Left ventricle myocardium inferior (tissue), 1 donor: ENCODE data around the gene BNIP3. TPM values are rescaled to one million over a fixed set of nuclear protein-coding genes. Genes with fewer than 3 reads are reported as not detected.

Source experiments
- DNase-seq: peaks from one replicate; pipeline ENCODE4 v3.0.0-alpha.2; 2020
- H3K27ac ChIP-seq: fragments of 200-600 bp; replicated peaks from 2 replicates; pipeline ENCODE4 v1.8.0; 2021
- H3K27me3 ChIP-seq: fragments of 200-600 bp; 2 replicates; pipeline ENCODE4 v1.8.0; 2021; ENCODE audit warnings: low read depth
- H3K36me3 ChIP-seq: fragments of 200-600 bp; 2 replicates; pipeline ENCODE4 v1.8.0; 2021
- H3K4me1 ChIP-seq: fragments of 200-600 bp; 2 replicates; pipeline ENCODE4 v1.8.0; 2021
- H3K4me3 ChIP-seq: fragments of 200-600 bp; 2 replicates; pipeline ENCODE4 v1.8.0; 2021; ENCODE audit warnings: mild to moderate bottlenecking, moderate library complexity
- H3K9me3 ChIP-seq: fragments of 200-600 bp; replicated peaks from 2 replicates; pipeline ENCODE4 v1.8.0; 2021
- intact Hi-C: fragments of 100-400 bp; cut with micrococcal nuclease; formaldehyde crosslinking; loops from one replicate; pipeline ENCODE4 v1.11.0; 2022
- total RNA-seq: library from RNA; stranded (reverse); fragmentation: NEBNext Ultra II Directional; extraction: Animal tissue kit (Norgen Biotek cat#: 25700); gene quantifications from one replicate; pipeline ENCODE4 v1.2.1, GENCODE V29; 2021
- TF ChIP-seq, protein P1 (sequence below): fragments of 200-600 bp; IDR thresholded peaks from 2 replicates; pipeline ENCODE4 v1.8.0; 2021; ENCODE audit warnings: antibody characterized with exemption, mild to moderate bottlenecking, borderline replicate concordance
- donor health status: DM: no; HTN: yes; CAD: no; lungs with severe emphysema.

Gene BNIP3
- total RNA-seq, 1 donor from 2014 or later, result 161 TPM

GRCh38 chr10:131942455-131942854, 39.3 kb downstream of the BNIP3 start:
- H3K27me3 ChIP-seq, result no peaks in the 10 kb centered on the region
- intact Hi-C loops, result no loop called here
- H3K9me3 ChIP-seq, result no peaks in the 10 kb centered on the region
- TF ChIP-seq, protein P1, sequence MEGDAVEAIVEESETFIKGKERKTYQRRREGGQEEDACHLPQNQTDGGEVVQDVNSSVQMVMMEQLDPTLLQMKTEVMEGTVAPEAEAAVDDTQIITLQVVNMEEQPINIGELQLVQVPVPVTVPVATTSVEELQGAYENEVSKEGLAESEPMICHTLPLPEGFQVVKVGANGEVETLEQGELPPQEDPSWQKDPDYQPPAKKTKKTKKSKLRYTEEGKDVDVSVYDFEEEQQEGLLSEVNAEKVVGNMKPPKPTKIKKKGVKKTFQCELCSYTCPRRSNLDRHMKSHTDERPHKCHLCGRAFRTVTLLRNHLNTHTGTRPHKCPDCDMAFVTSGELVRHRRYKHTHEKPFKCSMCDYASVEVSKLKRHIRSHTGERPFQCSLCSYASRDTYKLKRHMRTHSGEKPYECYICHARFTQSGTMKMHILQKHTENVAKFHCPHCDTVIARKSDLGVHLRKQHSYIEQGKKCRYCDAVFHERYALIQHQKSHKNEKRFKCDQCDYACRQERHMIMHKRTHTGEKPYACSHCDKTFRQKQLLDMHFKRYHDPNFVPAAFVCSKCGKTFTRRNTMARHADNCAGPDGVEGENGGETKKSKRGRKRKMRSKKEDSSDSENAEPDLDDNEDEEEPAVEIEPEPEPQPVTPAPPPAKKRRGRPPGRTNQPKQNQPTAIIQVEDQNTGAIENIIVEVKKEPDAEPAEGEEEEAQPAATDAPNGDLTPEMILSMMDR, result no peak
- H3K4me3 ChIP-seq, result no peak overlapping the region
- peaks cover 16% of the 10 kb centered on the region for H3K4me1 ChIP-seq
- H3K36me3 ChIP-seq, result peaks cover 79% of the 10 kb centered on the region
- no peak overlapping the region for H3K27ac ChIP-seq
- no peak for DNase-seq

DNA sequence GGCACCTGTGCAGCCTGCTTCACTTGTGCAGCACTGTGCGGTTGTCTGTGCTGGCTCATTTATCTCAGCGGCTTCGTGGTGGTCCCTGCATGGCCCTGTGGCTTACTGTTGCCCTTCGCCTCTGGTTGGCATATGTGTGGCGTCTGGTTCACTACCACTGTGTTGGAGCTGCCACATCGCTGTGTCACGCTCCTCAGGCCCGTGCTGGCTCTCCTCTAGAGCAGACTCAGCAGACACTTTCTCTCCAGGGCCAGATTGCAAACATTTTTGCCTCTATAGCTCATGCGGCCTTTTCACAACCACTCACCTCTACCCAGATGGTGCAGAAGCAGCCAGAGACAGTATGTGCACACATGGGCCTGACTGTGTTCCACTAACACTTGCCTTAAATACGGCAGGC, 43.0 kb downstream of the BNIP3 start:
- TF ChIP-seq, protein P1, result no peak

DNA sequence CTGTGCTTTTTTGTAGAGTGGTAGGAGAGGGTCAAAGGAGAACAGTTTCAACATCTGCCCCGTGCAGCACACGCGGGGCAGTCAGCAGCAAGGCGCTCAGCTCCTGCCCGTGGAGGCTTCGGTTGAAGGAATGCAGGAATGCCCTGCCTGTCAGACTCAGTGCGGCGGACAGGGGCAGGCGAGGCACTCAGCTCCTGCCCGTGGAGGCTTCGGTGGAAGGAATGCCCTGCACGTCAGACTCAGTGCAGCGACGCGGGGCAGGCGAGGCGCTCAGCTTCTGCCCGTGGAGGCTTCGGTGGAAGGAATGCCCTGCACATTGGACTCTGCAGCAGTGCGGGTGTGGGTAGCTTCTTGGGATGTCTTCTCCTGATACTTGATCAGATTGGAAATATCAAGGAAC, 43.9 kb downstream of the BNIP3 start:
- H3K36me3 ChIP-seq, result peaks cover 66% of the 10 kb centered on the region
- DNase-seq, result no peak
- H3K27ac ChIP-seq, result peak overlapping the region; percentile 24
- no peaks in the 10 kb centered on the region for H3K9me3 ChIP-seq
- TF ChIP-seq, protein P1, result no peak
- peaks cover 49% of the 10 kb centered on the region for H3K4me1 ChIP-seq
- intact Hi-C loops, result no loop called here
- H3K4me3 ChIP-seq, result no peak overlapping the region
- H3K27me3 ChIP-seq, result no peaks in the 10 kb centered on the region

More for the DNA sequence above, 43.0 kb downstream of the BNIP3 start:
- peaks cover 66% of the 10 kb centered on the region for H3K36me3 ChIP-seq
- H3K27ac ChIP-seq, result no peak overlapping the region
- H3K27me3 ChIP-seq, result no peaks in the 10 kb centered on the region
- H3K4me1 ChIP-seq, result peaks cover 45% of the 10 kb centered on the region
- intact Hi-C loops, result no loop called here
- H3K9me3 ChIP-seq, result no peaks in the 10 kb centered on the region
- DNase-seq, result no peak
- no peak overlapping the region for H3K4me3 ChIP-seq

DNA sequence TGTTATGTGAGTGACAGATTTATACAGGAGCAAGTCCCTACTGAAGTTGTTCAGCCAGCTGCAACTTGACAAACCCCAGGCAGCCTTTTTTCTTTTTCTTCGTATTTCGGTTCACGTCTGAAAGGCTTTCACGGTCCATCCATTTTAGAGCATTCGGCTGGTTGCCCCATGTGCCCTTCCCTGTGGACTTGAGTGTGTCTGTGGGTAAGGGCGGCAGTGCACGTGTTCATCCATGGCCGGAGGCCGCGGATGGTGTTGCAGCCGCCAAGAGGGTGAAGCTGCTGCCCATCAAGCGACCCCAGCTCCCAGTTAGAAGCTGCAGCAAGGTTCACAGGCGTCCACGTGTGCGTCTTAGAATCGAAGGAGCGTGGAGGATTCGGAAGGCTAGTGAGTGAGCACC, 45.0 kb downstream of the BNIP3 start:
- TF ChIP-seq, protein P1, result no peak
- Histone ChIP-seq H3K27ac (no peak overlapping the region), H3K4me3 (no peak overlapping the region), H3K36me3 (peaks cover 59% of the 10 kb centered on the region), H3K9me3 (no peaks in the 10 kb centered on the region), H3K27me3 (no peaks in the 10 kb centered on the region), H3K4me1 (peaks cover 60% of the 10 kb centered on the region)
- intact Hi-C loops, result no loop called here
- no peak for DNase-seq

- TF ChIP-seq, protein P1, result no peak
Measured at GRCh38 chr10:131936294-131936693, 45.4 kb downstream of the BNIP3 start.

More at GRCh38 chr10:131936294-131936693, 45.4 kb downstream of the BNIP3 start:
- Histone ChIP-seq H3K36me3 (peaks cover 54% of the 10 kb centered on the region), H3K27me3 (no peaks in the 10 kb centered on the region), H3K4me1 (peaks cover 65% of the 10 kb centered on the region), H3K4me3 (no peak overlapping the region), H3K27ac (no peak overlapping the region), H3K9me3 (no peaks in the 10 kb centered on the region)
- intact Hi-C loops, result no loop called here
- DNase-seq, result no peak
